GM21619 (cell line): ENCODE data around the gene SPATA20.

ENCODE experiments used
- ATAC-seq: cut with Tn5 transposase; IDR thresholded peaks from one replicate; pipeline ENCODE4 v1.9.1; 2021; ENCODE audit not compliant: unreplicated experiment

Gene SPATA20

DNA sequence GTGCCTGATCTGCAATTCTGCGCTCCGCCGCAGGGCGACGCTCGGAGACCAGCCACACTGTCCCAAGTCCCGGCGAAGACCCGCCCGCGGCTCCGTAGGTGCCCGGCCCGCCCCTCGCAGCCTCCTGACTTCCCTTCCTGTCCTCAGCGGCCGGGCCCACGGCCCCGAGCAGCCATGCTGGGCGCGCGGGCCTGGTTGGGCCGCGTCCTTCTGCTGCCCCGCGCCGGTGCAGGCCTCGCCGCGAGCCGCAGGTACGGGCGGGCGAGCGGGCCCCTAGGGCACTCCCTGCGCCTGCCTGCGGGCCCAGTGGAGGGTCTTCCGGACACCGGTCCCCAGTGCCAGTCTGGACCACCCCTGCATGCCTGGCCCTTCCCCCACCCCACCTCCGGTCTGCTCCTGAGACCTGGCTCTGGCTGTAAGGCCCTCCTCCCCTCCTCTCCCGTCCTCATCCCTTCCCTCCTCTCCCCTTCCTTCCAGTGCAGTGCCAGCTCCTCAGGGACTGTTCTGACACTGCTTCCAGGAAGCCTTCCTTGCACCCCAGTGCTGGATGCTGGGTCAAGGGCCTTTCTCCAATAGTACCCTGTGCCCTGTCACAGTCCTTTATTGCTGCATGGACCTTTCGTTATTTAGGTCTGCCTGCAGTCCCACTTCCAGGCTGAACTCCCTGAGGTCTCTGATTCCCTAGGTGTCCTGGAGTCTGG is at the start of gene SPATA20:
Gene SPATA20 (plus strand): TSS at position 140 of the 701 bp plus-strand sequence. CDS start 35 bp downstream, at position 175.
- peak; percentile 77 for ATAC-seq

DNA sequence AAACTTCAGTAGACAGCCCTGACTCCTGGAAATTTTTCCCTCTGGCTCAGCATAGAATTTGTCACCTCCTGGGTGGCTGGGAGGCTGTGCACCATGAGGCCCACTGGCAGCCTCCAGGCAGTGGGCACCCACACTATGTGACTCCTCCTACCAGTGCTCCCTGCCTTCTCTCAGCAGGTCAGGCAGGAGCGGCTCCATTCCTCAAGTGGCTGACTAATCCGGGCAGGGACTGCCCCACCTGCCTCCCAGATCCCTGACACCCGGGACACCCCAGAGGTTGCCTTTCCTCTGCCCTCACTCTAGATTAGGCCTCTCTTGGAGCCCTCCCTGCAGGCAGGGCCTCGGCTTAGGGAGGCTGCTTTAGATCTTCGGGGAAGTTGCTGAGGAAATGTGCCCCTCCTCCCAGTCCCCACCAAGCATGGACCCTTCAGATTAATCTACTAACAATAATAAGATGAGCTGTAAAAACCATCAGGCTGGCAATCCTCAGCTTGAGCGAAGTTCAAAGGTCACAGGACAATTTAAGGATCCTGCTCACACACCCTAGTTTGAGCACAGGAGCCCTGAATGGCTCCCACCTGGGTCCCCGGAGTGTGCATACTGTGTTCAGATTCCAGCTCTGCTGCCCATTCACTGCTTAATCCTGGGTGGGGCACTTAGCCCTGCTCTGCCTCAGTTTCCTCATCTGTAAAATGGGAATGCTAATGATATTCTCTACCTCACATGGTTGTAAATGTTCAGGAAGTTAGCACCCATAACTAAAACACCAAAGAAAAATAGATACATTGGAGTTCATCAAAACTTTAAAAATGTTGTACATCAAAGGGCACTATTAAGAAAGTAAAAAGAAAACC is 48.7 kb upstream of the SPATA20 start:
- ATAC-seq = no peak

DNA sequence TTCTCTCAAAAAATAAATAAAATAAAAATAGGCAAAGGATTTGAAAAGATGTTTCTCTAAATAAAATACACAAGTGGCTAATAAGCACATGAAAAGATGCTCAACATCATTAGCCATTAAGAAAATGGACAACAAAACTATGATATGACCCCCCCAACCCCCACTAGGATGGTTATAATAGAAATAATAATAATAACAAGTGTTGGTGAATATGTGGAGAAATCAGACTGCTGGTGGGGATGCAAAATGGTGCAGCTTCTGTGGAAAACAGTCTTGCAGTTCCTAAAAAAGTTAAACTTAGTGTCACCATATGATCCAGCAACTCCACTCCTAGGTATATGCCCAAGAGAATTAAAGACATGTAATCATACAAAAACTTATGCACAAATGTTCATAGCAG is 47.7 kb upstream of the SPATA20 start:
- ATAC-seq = no peak

DNA sequence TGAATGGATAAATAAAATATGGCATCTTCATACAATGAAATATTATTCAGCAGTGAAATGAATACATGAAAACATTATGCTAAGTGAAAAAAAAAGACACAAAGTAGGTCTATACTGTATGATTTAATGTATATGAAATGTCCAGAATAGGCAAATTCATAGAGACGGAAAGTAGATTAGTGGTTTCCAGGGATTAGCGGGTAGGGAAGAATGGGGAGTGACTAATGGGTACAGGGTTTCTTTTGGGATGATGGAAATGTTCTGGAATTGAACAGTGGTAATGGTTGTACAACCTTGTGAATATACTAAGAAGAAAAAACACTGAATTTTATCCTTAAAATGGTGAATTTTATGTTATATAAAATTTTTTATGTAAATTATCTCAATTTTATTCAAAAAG is 47.3 kb upstream of the SPATA20 start:
- no peak for ATAC-seq

DNA sequence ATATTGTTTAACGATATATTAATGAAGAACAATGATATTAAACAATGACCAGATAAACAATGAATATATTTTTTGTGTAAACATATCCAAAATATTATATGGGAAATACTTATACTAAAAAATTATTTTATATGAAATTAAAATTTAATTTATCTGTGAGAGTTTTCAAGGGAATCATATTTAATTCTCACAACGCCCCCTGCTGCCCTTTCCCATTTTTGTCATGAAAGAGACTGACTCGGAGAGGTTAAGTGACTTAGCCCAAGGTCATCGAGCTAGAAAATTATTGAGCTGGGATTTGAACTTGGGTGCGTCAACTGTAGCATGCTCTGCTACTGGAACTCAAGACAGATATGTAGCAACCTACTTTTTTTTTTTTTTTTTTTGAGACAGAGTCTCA is 45.9 kb upstream of the SPATA20 start:
- no peak for ATAC-seq

DNA sequence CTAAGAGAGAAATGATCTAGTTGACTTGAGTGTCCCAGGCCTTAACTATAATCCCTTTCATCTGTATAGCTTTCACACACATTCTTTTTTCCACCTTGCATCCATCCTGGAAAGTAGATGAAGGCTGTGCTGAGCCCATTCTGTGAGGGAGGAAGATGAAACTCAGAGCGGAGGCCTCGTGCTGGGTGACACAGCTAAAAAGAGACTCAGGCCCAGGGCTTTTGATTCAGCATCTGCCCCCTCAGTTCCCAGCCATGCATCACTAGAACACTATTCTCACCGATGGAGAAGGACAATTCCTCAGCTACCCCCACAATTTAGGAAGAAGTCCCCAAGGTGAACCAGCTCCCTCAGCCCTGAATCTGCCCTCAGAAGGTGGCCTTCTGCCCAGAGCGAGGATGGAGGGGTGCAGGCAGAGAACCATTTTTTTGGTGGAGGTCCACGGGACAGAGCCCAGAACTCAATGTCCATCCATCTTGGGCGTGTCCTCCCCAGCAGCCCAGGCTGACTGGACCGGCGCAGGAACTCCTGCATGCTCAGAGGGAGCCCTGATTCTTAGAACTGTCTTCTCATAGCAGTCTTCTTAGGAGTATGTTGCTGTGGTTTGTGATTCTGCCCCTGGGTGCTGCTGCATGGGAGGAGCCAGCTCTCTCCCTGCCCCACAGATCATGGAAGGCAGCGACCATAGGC is 44.5 kb upstream of the SPATA20 start:
- no peak for ATAC-seq

DNA sequence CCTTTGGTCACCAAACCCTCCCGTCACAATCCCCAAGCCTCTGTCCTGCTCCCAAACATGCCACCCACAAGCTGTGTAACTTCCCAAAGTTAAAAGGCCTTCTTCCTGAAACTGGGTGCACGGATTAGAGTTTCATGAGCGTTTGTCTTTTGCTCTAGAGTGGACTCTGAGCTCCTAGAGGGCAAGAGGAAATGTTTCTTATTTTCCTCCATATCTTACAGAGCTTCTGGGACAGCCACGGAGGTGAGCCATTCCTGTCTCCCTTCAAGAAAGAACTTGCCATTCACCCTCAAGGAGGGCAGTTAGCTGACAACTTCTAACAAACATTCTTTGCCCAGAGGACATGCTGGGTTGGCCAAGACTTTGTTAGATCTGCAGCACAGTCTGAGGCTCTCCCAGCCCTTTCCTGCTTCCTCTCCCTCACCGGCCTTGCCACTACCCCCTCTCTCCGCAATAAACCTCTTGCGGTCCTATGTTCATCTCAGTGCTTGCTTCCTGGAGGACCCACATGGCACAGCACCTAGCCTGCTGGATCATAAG is 41.3 kb upstream of the SPATA20 start:
- no peak for ATAC-seq

DNA sequence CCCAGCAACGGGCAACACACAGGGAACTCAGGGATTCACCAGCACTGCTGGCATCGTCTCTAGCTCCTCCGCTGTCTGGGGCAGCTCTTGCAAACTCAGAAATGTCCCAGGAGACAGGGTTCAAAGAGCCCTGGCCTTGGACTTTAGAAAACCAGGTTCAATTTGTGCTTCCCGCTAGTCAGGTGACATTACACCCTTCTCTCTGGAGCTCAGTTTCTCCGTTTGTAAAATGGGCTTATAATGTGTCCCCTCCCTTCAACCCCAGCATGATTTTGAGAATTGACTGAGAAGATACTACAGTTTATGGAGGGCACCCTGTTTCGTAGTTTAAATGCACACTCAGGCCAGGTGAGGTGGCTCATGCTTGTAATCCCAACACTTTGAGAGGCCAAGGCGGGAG is 40.7 kb upstream of the SPATA20 start:
- no peak for ATAC-seq

DNA sequence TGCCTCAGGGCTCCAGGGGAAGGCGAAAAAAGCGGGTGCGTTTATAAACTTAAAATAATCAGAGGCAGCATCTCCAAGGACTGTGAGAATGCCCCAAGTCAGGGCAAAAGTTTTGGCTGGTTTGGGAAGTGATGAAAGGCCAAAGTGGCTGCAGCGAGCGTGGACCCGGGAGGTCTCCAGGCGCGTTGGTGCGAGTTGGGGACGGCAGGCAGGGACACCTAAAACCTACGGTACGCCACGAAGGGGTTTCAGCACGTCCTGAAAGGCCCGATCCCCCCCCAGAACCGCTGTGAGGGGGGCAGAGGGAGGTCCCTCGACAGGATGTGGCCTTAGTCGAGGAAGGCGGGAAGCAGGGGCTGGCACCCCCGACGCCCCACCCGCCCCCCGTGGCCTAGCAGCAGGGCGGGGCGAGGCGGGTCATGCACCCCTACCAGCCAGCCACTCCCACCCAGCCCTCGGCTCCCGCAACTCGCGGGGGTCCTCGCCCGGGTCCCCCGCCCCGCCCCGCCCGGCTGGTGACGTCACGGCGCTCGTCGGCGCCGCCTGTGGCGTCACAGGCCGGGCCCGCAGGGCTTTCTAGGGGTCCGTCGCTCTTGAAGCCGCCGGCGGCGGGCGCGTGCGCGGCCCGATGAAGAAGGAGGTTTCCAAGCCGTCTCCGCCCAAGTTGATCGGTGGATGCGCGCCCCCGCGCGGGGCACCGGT is 39.0 kb upstream of the SPATA20 start, which contains the start of gene MYCBPAP:
Gene MYCBPAP (plus strand): TSS at position 569 of the 702 bp plus-strand sequence. CDS start 236 bp downstream, outside the sequence.
- no peak for ATAC-seq

DNA sequence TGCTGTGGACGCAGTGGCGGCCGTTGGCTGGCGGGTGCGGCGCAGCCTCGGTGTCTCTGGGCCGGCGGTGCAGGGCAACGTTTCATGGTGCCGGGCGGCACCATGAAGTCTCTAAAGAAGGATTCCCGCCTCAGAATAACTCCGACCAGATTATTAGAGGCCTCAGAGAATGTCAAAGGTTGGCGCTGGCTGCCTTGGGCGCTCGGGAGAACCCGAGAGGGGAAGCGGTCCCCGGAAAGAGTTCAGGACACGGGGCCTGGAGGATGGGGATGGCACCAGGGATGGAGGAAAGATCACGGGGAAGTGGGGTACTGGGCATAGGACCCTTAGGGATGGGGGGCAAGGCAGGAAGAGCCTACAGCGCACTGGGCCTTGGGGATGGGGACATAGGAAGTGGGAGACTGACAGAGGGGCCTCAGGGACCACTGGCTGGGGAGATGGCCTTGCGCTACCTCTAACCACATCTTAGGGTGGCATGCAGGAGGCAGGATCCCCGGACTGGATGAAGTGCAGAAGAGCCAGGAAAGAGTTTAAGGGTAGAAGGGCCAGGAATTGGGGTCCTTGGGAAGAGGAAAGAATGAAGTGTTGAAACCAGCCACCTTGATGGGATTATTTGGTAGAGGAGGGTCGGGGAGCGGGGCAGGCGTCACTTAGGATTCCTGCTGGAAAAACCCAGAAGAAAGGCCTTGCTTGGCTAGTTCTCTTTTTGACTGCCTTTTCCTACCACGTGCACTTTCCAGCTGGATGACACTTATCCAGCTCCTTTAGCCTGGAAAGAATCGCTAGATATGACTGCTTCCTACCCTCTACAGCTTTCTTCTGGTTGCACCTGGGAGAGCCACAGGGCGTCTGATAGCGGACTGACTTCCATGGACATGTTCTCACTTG is 38.2 kb upstream of the SPATA20 start:
- ATAC-seq = no peak

DNA sequence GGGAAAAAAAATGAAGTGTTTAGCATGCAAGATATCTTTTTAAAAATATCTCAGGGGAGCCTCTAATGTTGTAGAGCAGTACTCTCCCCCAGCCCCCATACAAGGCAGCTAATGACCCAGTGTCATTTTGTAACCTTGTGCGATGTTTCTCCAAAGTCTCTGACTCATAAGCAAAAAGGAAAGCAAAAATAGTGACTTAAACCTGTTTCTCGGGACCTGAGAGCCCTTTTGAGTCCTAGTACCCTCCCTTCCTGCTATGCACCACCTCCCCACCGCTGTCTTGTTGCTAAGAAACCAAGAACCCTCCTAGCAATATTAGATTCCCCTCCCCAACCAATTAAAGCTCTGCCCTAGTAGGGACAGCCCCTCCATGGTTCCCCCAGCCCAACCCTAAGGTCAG is 35.9 kb upstream of the SPATA20 start:
- ATAC-seq = peak; percentile 90

DNA sequence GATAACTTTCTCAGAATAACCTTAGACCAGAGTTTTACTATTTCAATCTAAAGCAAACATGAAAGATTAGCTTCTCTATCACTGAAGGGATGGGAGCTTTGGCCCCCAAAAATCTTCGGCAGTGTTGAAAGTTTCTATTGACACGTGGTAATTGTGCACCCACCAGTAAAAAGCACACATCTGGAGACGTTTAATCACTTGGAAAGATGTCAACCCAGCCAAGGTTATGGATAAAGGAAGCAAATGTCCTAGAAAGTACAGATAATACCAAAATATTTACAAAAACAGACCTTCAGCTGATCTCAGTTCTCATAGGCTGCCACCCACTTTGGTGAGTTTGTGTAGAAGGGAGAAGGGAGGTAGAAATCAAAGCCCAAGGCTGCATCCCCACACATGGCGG is 33.5 kb upstream of the SPATA20 start:
- no peak for ATAC-seq

DNA sequence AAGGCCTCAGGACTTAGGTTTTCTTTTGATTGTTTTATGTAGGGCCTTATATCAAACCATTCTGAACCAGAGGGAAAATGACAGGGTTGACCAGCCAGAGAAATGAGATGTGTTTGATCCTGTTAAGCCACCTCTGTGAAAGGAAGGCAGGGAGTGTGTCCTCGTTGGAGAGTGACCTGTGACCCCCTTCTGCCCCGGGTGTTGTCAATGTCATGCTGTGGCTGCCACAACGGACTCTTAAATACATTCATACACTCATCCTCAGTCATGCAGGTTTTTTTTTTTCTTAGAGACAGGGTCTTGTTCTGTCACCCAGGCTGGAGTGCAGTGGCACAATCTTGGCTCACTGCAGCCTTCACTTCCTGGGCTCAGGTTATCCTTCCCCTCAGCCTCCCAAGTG is 32.6 kb upstream of the SPATA20 start:
- no peak for ATAC-seq

DNA sequence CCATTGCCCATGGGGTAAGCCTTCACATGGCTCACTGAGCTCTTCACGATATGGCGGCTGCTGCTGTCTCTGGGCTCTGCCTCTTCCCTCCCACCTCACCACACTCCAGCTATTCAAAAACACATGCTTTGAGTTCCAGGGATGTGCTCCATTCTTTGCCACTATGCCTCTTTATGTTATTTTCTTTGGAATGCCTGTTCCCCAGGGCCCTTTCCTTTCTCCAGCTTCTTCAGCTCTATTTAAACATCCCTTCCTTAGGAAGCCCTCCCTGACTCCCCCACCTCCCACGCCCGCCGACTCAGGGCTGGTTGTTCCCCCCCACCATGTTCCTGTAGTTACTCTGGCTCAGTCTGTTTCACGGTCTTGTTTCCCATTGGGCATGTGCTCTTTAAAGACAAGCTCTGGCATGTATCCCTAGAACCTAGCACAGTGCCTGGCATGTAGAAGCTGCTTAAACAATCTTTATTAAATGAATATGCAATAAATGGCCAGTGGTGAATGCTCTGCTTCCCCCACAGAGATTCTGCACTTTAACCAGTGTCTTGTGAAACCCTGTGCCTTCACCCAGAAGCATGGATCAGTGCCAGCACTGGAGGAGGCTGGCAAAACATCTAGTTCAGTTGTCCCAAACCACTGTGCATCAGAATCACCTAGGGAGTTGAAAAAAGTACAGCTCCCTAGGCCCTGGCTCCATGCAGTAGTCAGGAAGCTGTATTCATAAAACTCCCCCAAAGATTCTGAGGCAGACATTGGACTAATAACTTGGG is 31.9 kb upstream of the SPATA20 start:
- no peak for ATAC-seq

DNA sequence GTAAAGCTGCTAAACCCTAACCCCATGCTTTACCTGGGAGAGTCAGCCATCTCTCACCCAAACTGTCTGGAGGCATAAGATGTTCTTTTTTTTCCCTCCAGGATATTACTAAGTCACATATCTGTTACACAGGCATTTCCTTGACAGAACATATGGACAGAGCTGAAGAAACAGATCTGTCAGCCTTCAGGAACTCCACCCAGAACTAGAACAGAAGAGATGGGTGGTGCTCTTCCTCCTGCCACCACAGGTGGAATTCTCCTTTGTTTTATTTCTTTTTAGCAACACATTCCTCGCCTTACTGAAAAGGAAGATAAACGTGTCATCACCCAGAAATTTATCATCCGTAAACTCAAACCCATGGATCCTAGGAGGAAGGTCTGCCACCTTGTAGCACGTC is 30.0 kb upstream of the SPATA20 start:
- no peak for ATAC-seq

DNA sequence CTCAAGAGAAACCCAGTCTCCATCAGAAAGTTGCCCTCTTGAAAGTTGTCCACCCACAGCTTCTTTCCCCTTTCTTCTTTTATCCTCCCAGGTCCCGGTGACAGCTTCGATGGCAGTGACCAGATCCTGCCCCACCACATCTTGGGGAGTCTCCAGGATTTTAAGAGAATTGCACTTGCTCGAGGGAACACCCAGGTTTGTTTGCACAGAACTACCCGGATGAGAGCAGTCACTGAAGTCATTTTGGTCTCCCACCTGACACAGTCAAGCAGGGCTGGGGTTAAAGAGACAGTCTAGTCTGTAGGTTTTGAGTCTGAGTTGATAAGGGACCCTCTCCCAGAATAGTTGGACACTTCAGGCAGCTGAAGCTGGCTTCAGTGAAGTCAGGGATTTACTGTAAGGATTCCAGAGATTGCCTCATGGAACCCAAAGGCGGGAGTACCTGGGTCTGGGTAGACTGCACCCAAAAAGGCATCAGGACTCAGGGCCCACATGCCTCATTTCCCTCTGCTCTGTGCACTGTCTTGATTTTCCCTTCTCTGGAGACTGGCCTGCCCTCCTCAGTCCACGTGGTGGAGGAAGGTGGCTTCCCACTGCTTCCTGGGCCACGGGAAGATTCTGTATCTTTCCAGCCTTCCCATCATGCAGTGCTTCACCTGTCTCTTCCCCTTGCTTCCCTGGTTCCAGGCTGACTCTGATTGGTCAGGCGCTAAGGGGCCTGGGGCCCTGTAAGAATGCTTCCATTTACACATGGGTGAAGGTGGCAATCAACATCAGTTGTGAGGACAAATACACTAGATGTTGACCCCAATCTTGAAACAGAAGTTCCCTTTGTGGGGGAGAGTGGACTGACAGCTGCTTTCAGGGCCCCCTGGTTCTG is 29.2 kb upstream of the SPATA20 start:
- ATAC-seq = no peak

DNA sequence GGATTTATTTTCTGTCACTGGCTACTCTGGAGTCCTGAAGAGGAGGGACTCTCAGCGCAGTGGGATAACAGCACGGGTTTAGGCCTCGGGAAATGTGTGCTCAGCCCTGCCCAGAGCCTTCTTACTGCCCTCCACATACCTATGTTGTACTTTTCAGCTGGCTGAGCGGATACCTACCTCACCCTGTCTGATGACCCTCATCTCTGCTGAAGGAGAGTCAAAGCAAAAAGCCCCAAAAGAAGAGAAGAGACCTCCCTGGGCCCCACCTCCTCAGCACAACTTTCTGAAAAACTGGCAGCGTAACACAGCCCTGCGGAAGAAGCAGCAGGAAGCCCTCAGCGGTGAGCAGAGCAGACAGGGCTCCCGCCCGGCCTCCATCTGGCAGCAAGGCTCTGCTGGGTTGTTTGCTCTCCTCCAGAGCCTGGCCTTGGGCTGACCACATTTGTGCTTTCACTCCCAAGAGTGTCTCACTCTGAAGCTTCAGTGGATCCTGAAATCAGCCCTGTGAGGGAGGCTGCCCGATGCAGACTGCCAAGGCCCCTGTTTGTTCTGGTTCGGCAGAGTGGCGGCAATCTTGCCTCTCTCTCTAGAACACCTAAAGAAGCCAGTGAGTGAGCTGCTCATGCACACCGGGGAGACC is 28.5 kb upstream of the SPATA20 start:
- no peak for ATAC-seq
